RWPE1 (cell line): ENCODE results near the gene CANT1.
"Not testable (repeated sequence)": the region's sequence is repeated elsewhere in the genome, so short reads cannot be mapped to it uniquely, and the experiment has no call there.

Experiments used
- CTCF ChIA-PET: fragments of 350-600 bp; sonication (Branson Sonifier 250); formaldehyde crosslinking; extraction: SDS; loops from one replicate; lab custom pipeline; 2021; lab: Yijun Ruan, JAX
- POLR2A ChIA-PET: fragments of 400-600 bp; formaldehyde crosslinking; extraction: SDS; loops from one replicate; lab custom pipeline; 2020; ENCODE audit warnings: antibody characterized with exemption; ENCODE audit not compliant: low non-redundant PET; lab: Yijun Ruan, JAX
- DNase-seq: peaks from one replicate; pipeline ENCODE4 v3.0.0; 2012; ENCODE audit warnings: low spot score
- H3K27ac ChIP-seq: fragments of 450-650 bp; 2 replicates; pipeline ENCODE4 v1.5.1; 2017
- CTCF ChIP-seq: fragments of 450-650 bp; conservative IDR thresholded peaks from 2 replicates; pipeline ENCODE4 v1.5.1; 2017; ENCODE audit warnings: low read depth, mild to moderate bottlenecking

Gene CANT1

GRCh38 chr17:78947235-78948149 lies 62.1 kb downstream of the CANT1 start:
- POLR2A ChIA-PET, result no interaction called here
- H3K27ac ChIP-seq, result peak overlapping the region; percentile 6; the same call in 1 of the 2 replicates
- no peak for TF ChIP-seq CTCF
- CTCF ChIA-PET, result no interaction called here
- DNase-seq, result no peak

GRCh38 chr17:78946631-78947030 lies 62.9 kb downstream of the CANT1 start:
- DNase-seq, result no peak
- POLR2A ChIA-PET, result no interaction called here
- CTCF ChIA-PET, result interaction anchor here (0.6 kb wide), 1 partner anchor 831 kb away, joined by 3 read pairs; no protein-coding TSS in a partner anchor
- H3K27ac ChIP-seq, result no peak overlapping the region
- no peak for TF ChIP-seq CTCF

- ChIA-PET CTCF (interaction anchor here (0.6 kb wide), 1 partner anchor 831 kb away, joined by 3 read pairs; no protein-coding TSS in a partner anchor), POLR2A (no interaction called here)
- no peak overlapping the region for H3K27ac ChIP-seq
- TF ChIP-seq CTCF, result no peak
- DNase-seq, result no peak
These were observed 63.4 kb downstream of the CANT1 start for GRCh38 chr17:78946131-78946530.

GRCh38 chr17:78945455-78945854 lies 64.1 kb downstream of the CANT1 start:
- DNase-seq, H3K27ac ChIP-seq, CTCF ChIA-PET, POLR2A ChIA-PET: not testable (repeated sequence)

DNA sequence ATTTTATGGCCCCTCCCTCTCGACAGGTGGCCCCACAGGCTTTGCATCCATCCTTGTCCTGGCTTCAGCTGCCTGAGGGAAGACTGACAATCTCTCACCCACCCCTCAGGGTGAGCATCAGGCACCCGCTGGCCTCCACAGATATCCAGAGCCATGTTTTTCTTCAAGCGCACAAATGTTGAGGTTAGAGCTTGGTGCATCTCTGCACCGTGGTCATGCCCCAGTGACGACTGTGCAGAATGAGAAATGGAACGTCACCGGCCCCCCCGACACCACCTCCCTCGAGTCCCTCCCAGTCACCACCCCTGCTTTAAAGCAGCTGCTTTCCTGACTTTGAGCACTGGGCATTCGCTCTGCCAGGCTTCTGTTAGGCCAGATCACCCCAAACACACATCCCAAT lies 64.6 kb downstream of the CANT1 start:
- ChIA-PET POLR2A (no interaction called here), CTCF (no interaction called here)
- no peak for DNase-seq
- no peak overlapping the region for H3K27ac ChIP-seq
- TF ChIP-seq CTCF, result no peak

DNA sequence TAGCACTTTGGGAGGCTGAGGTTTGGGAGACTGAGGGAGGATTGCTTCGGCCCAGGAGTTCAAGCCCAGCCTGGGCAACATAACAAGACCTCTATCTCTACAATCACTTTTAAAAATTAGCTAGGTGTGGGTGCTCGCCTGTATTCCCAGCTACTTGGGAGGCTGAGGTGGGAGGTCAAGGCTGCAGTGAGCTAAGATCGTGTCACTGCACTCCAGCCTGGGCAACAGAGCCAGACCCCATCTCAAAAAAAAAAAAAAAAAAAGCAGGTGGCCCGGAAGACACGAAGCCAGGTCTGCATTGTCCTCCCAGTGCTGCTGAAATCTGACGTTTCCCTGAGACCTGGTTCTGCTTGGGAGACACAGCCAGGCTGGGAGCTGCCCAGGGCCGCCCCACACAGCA lies 65.5 kb downstream of the CANT1 start:
- POLR2A ChIA-PET, result interaction anchor here (0.7 kb wide), 1 partner anchor 22 kb away, joined by 7 read pairs; no protein-coding TSS in a partner anchor
- DNase-seq, result no peak
- no peak overlapping the region for H3K27ac ChIP-seq
- CTCF ChIA-PET, result interaction anchor here (0.6 to 1.0 kb wide), 2 partner anchors 15 to 61 kb away, joined by 3 to 5 read pairs; no protein-coding TSS in a partner anchor
- TF ChIP-seq CTCF, result no peak
